PC-3 (cell line): Measurements from ENCODE around the gene PRR5L.

ENCODE experiments used
- EZH2phosphoT487 ChIP-seq: fragments of 300-600 bp; sonication (generic); IDR thresholded peaks from 2 replicates; pipeline ENCODE4 v1.6.1; 2018; ENCODE audit warnings: mild to moderate bottlenecking, antibody characterized with exemption, low read length, borderline replicate concordance
- TF ChIP-seq, protein P1 (sequence below): fragments of 300-600 bp; sonication (generic); conservative IDR thresholded peaks from 2 replicates; pipeline ENCODE4 v1.5.1; 2017; ENCODE audit warnings: antibody characterized with exemption, low read depth, mild to moderate bottlenecking, low read length

DNA sequence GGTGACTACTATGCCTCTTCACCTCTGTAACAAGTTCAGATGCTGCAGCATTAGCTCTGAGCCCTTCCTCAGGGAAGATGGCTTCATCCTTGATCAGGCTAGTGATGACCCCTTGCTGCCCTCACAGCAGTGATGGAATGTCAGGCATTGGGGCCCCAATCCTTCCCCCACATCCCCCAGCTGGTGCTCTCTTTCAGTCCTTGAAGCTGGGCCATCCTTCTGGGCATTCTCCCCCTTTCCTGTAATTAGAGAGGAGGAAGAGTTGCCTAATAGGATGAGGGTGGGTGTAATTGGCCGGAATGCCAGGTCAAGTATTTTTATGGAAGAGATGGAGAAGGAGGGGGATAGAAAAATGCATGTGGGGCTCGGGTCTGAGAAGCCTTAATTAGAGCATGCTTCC, 151.4 kb downstream of the PRR5L start:
- TF ChIP-seq, protein P1, sequence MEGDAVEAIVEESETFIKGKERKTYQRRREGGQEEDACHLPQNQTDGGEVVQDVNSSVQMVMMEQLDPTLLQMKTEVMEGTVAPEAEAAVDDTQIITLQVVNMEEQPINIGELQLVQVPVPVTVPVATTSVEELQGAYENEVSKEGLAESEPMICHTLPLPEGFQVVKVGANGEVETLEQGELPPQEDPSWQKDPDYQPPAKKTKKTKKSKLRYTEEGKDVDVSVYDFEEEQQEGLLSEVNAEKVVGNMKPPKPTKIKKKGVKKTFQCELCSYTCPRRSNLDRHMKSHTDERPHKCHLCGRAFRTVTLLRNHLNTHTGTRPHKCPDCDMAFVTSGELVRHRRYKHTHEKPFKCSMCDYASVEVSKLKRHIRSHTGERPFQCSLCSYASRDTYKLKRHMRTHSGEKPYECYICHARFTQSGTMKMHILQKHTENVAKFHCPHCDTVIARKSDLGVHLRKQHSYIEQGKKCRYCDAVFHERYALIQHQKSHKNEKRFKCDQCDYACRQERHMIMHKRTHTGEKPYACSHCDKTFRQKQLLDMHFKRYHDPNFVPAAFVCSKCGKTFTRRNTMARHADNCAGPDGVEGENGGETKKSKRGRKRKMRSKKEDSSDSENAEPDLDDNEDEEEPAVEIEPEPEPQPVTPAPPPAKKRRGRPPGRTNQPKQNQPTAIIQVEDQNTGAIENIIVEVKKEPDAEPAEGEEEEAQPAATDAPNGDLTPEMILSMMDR: no peak
- TF ChIP-seq EZH2phosphoT487: no peak
